H9 (cell line): ENCODE results near the gene COL9A2. TPM values are rescaled to one million over a fixed set of nuclear protein-coding genes. Genes with fewer than 3 reads are reported as not detected.

Experiments
- DNase-seq: peaks from one replicate; pipeline ENCODE4 v3.0.0-alpha.2; 2017
- H2AFZ ChIP-seq: one replicate; pipeline ENCODE4 v1.6.1; 2013; ENCODE audit warnings: mild to moderate bottlenecking, low read length, control low read depth, moderate library complexity
- H2AK5ac ChIP-seq: 2 replicates; pipeline ENCODE4 v1.6.1; 2013; ENCODE audit warnings: low read length, control low read depth, mixed read lengths; ENCODE audit not compliant: insufficient read length
- H2BK120ac ChIP-seq: one replicate; pipeline ENCODE4 v1.6.1; 2013; ENCODE audit warnings: low read depth, mild to moderate bottlenecking, low read length, control low read depth, inconsistent platforms; ENCODE audit not compliant: poor library complexity, severe bottlenecking
- H2BK12ac ChIP-seq: 2 replicates; pipeline ENCODE4 v1.6.1; 2013; ENCODE audit warnings: low read length, control low read depth, mixed read lengths, low read depth; ENCODE audit not compliant: insufficient read length
- H2BK15ac ChIP-seq: 2 replicates; pipeline ENCODE4 v1.6.1; 2013; ENCODE audit warnings: low read depth, low read length, control low read depth
- H2BK20ac ChIP-seq: one replicate; pipeline ENCODE4 v1.6.1; 2013; ENCODE audit warnings: low read depth, mild to moderate bottlenecking, low read length, control low read depth, inconsistent platforms; ENCODE audit not compliant: poor library complexity, severe bottlenecking
- H2BK5ac ChIP-seq: 2 replicates; pipeline ENCODE4 v1.6.1; 2013; ENCODE audit warnings: low read length, control low read depth, mixed read lengths; ENCODE audit not compliant: insufficient read length
- H3K14ac ChIP-seq: 2 replicates; pipeline ENCODE4 v1.6.1; 2013; ENCODE audit warnings: low read length, control low read depth; ENCODE audit not compliant: insufficient read depth
- H3K18ac ChIP-seq: 2 replicates; pipeline ENCODE4 v1.6.1; 2013; ENCODE audit warnings: low read depth, mild to moderate bottlenecking, mixed read lengths, low read length, control low read depth; ENCODE audit not compliant: insufficient read length
- H3K23ac ChIP-seq: 2 replicates; pipeline ENCODE4 v1.6.1; 2013; ENCODE audit warnings: low read length, control low read depth, mixed read lengths, low read depth; ENCODE audit not compliant: insufficient read length
- H3K23me2 ChIP-seq: 2 replicates; pipeline ENCODE4 v1.6.1; 2013; ENCODE audit warnings: low read depth, mild to moderate bottlenecking, mixed read lengths, low read length, control low read depth; ENCODE audit not compliant: insufficient read length, poor library complexity, severe bottlenecking
- H3K27ac ChIP-seq: 2 replicates; pipeline ENCODE4 v1.5.1; 2013; ENCODE audit warnings: low read length, control low read depth, mixed read lengths, low read depth; ENCODE audit not compliant: insufficient read length
- H3K27me3 ChIP-seq: 2 replicates; pipeline ENCODE4 v1.6.1; 2013; ENCODE audit warnings: low read length, control low read depth, inconsistent platforms; ENCODE audit not compliant: insufficient read depth
- H3K4ac ChIP-seq: 2 replicates; pipeline ENCODE4 v1.6.1; 2013; ENCODE audit warnings: low read depth, mild to moderate bottlenecking, control low read depth, inconsistent platforms, low read length, moderate library complexity
- H3K4me1 ChIP-seq: 2 replicates; pipeline ENCODE4 v1.6.1; 2013; ENCODE audit warnings: low read length, control low read depth, inconsistent platforms; ENCODE audit not compliant: insufficient read depth
- H3K4me2 ChIP-seq: 2 replicates; pipeline ENCODE4 v1.6.1; 2013; ENCODE audit warnings: low read length, control low read depth, mixed read lengths; ENCODE audit not compliant: insufficient read length, insufficient read depth
- H3K56ac ChIP-seq: 2 replicates; pipeline ENCODE4 v1.6.1; 2013; ENCODE audit warnings: low read depth, mild to moderate bottlenecking, mixed read lengths, low read length, control low read depth; ENCODE audit not compliant: insufficient read length
- H3K79me1 ChIP-seq: 2 replicates; pipeline ENCODE4 v1.6.1; 2013; ENCODE audit warnings: low read depth, mild to moderate bottlenecking, moderate library complexity, low read length, control low read depth, inconsistent platforms; ENCODE audit not compliant: insufficient read depth, poor library complexity, severe bottlenecking
- H3K79me2 ChIP-seq: 2 replicates; pipeline ENCODE4 v1.6.1; 2013; ENCODE audit warnings: low read length, control low read depth, inconsistent platforms; ENCODE audit not compliant: insufficient read depth
- H3K9ac ChIP-seq: 2 replicates; pipeline ENCODE4 v1.6.1; 2013; ENCODE audit warnings: low read length, control low read depth, mixed read lengths; ENCODE audit not compliant: insufficient read length; ENCODE audit errors: extremely low read depth
- H3K9me3 ChIP-seq: one replicate; pipeline ENCODE4 v1.6.1; 2013; ENCODE audit warnings: low read depth, low read length, inconsistent platforms; ENCODE audit not compliant: control insufficient read depth
- H3T11ph ChIP-seq: one replicate; pipeline ENCODE4 v1.6.1; 2013; ENCODE audit warnings: mild to moderate bottlenecking, low read length, control low read depth, inconsistent platforms
- H4K20me1 ChIP-seq: one replicate; pipeline ENCODE4 v1.6.1; 2013; ENCODE audit not compliant: control insufficient read depth, insufficient read length, insufficient read depth
- H4K5ac ChIP-seq: 2 replicates; pipeline ENCODE4 v1.6.1; 2013; ENCODE audit warnings: low read depth, mild to moderate bottlenecking, mixed read lengths, low read length, control low read depth; ENCODE audit not compliant: insufficient read length
- H4K8ac ChIP-seq: replicated peaks from 2 replicates; pipeline ENCODE4 v1.6.1; 2013; ENCODE audit warnings: low read length, control low read depth, mixed read lengths, low read depth; ENCODE audit not compliant: insufficient read length
- H4K91ac ChIP-seq: 2 replicates; pipeline ENCODE4 v1.6.1; 2013; ENCODE audit warnings: low read depth, mild to moderate bottlenecking, moderate library complexity, mixed read lengths, low read length, control low read depth; ENCODE audit not compliant: insufficient read length
- H3K27ac Mint-ChIP-seq, 3 experiments: 2 replicates in 2 of 3; 3 replicates in 1 of 3; pipeline ENCODE4 v1.8.0; 2020 to 2021; ENCODE audit warnings: mixed read lengths in 3 of 3, mild to moderate bottlenecking in 1 of 3, moderate library complexity in 1 of 3
- H3K27me3 Mint-ChIP-seq: 2 replicates; pipeline ENCODE4 v1.8.0; 2021; ENCODE audit warnings: low read depth, mild to moderate bottlenecking, moderate library complexity, mixed read lengths
- H3K36me3 Mint-ChIP-seq, 3 experiments: 2 replicates in 2 of 3; 3 replicates in 1 of 3; pipeline ENCODE4 v1.8.0; 2020 to 2021; ENCODE audit warnings: low read depth in 3 of 3, mixed read lengths in 3 of 3; ENCODE audit not compliant: insufficient read depth in 1 of 3
- H3K4me1 Mint-ChIP-seq, 2 experiments: 2 replicates each; pipeline ENCODE4 v1.8.0; 2020; ENCODE audit warnings: mixed read lengths in 2 of 2
- H3K4me3 Mint-ChIP-seq, 2 experiments: 2 replicates in 1 of 2; 3 replicates in 1 of 2; pipeline ENCODE4 v1.8.0; 2020 to 2021; ENCODE audit warnings: mild to moderate bottlenecking in 2 of 2, mixed read lengths in 2 of 2, moderate library complexity in 1 of 2
- H3K9me3 Mint-ChIP-seq, 2 experiments: 2 replicates in 1 of 2; 3 replicates in 1 of 2; pipeline ENCODE4 v1.8.0; 2020; ENCODE audit warnings: mild to moderate bottlenecking in 2 of 2, mixed read lengths in 2 of 2, moderate library complexity in 1 of 2
- total RNA-seq: library from RNA; stranded (reverse); gene quantifications from 2 replicates; pipeline ENCODE4 v1.2.1, GENCODE V29; 2021
- TF ChIP-seq, protein P1 (sequence below): fragments of 200-600 bp; sonication (generic); conservative IDR thresholded peaks from 3 replicates; pipeline ENCODE4 v1.8.0; 2021; ENCODE audit warnings: antibody characterized with exemption, mild to moderate bottlenecking

Gene COL9A2
- total RNA-seq, 1 experiment from 2014 or later, result 4.5 TPM

GRCh38 chr1:40265919-40266318, 51.2 kb downstream of the COL9A2 start:
- H3K23me2 ChIP-seq, result no peaks in the 10 kb centered on the region
- no peak overlapping the region for H3K4me3 Mint-ChIP-seq
- no peak for DNase-seq
- 0 out of 7 replicates have a peak overlapping the region, but pooled peaks of 1 of the 3 experiments have one; percentile 34 for H3K27ac Mint-ChIP-seq
- no peak overlapping the region for H3K4ac ChIP-seq
- H3K23ac ChIP-seq, result no peak overlapping the region
- H3K4me2 ChIP-seq, result no peak overlapping the region
- H3K14ac ChIP-seq, result no peak overlapping the region
- H2BK12ac ChIP-seq, result no peak overlapping the region
- no peak overlapping the region for H2BK120ac ChIP-seq
- no peak overlapping the region for H4K8ac ChIP-seq
- H2AFZ ChIP-seq, result no peak overlapping the region
- no peaks in the 10 kb centered on the region for H3K9me3 Mint-ChIP-seq
- H3T11ph ChIP-seq, result no peak overlapping the region
- no peaks in the 10 kb centered on the region for H3K79me2 ChIP-seq
- H4K91ac ChIP-seq, result no peak overlapping the region
- H3K18ac ChIP-seq, result no peak overlapping the region
- no peaks in the 10 kb centered on the region for H3K4me1 ChIP-seq
- TF ChIP-seq, protein P1, sequence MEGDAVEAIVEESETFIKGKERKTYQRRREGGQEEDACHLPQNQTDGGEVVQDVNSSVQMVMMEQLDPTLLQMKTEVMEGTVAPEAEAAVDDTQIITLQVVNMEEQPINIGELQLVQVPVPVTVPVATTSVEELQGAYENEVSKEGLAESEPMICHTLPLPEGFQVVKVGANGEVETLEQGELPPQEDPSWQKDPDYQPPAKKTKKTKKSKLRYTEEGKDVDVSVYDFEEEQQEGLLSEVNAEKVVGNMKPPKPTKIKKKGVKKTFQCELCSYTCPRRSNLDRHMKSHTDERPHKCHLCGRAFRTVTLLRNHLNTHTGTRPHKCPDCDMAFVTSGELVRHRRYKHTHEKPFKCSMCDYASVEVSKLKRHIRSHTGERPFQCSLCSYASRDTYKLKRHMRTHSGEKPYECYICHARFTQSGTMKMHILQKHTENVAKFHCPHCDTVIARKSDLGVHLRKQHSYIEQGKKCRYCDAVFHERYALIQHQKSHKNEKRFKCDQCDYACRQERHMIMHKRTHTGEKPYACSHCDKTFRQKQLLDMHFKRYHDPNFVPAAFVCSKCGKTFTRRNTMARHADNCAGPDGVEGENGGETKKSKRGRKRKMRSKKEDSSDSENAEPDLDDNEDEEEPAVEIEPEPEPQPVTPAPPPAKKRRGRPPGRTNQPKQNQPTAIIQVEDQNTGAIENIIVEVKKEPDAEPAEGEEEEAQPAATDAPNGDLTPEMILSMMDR, result no peak
- H3K9me3 ChIP-seq, result no peaks in the 10 kb centered on the region
- no peak overlapping the region for H2AK5ac ChIP-seq
- no peak overlapping the region for H4K5ac ChIP-seq
- no peak overlapping the region for H2BK5ac ChIP-seq
- no peaks in the 10 kb centered on the region for H3K27me3 ChIP-seq
- H4K20me1 ChIP-seq, result no peaks in the 10 kb centered on the region
- H3K36me3 Mint-ChIP-seq, result peaks cover 10 to 65% (median 50%) of the 10 kb centered on the region in 3 experiments; a peak in 6 of 7 replicates
- no peaks in the 10 kb centered on the region for H3K27me3 Mint-ChIP-seq
- H2BK15ac ChIP-seq, result no peak overlapping the region
- no peak overlapping the region for H3K56ac ChIP-seq
- no peaks in the 10 kb centered on the region for H3K79me1 ChIP-seq
- no peak overlapping the region for H2BK20ac ChIP-seq
- H3K4me1 Mint-ChIP-seq, result no peaks in the 10 kb centered on the region
- H3K9ac ChIP-seq, result no peak overlapping the region
- no peak overlapping the region for H3K27ac ChIP-seq
